ENCODE measurements around the gene KRAS. TPM values are rescaled to one million over a fixed set of nuclear protein-coding genes. Genes with fewer than 3 reads are reported as not detected.

KRAS gene
- 34.0 and 40.0 TPM in 2 replicates for total RNA-seq (2021)
- Bru-seq, nascent RNA: percentile 91 among the genes with signal in this experiment
- BruChase-seq, experiment 1, labeled RNA remaining after a 2-hour chase: percentile 93 among the genes with signal in this experiment
- BruChase-seq, experiment 2, labeled RNA remaining after a 6-hour chase: percentile 91 among the genes with signal in this experiment
- long read RNA-seq, full-length matches to known transcripts: 26 of 39 reads
- long read RNA-seq, partial matches to known transcripts: 7 of 39 reads
- long read RNA-seq, other reads (novel, unspliced or antisense): 6 of 39 reads

DNA sequence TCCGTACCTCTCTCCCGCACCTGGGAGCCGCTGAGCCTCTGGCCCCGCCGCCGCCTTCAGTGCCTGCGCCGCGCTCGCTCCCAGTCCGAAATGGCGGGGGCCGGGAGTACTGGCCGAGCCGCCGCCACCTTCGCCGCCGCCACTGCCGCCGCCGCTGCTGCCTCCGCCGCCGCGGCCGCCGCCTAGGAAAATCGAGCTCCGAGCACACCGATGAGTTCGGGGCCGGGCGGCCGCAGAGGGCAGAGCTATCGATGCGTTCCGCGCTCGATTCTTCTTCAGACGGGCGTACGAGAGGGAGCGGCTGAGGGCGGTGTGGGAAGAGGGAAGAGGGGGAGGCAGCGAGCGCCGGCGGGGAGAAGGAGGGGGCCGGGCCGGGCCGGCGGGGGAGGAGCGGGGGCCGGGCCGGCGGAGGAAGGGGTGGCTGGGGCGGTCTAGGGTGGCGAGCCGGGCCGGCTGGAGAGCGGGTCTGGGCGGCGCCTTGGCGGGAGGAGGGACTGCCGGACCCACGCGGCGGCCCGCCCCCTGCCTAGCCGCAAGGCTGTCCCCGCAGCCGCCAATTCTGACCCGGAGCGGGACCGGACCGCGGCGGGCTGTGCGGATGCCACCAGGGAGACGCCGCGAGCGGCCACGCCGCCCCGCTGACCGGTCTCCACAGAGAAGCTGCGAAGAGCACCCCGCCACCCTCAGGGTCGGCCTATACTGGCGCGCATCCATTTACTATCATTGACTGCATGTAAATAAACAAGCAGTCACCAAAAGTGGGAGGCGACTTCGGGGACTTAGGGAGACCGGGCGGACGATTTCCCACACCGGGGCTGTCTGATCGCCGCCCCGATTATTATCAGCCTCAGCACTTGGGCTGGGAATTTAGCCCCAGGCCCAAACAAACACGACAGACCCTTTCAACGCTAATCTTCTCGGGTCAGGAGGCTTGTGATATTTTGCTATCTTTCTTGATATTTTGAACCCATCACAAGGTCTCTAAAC, at the start of gene KRAS:
TSS of gene KRAS (minus strand) at position 186 of the 987 bp plus-strand sequence.
- intact Hi-C loops (cut with micrococcal nuclease; ENCODE audit: unreplicated experiment): loop anchor here (2.0 to 10.0 kb wide), 3 partner anchors 56 to 1441 kb away; partner anchors contain the start of genes DNAI7 and ETFRF1
- TSS peak; percentile 84 for BruUV-seq (replicated peaks)
- Histone ChIP-seq H3F3A (ENCODE audit: insufficient read depth, low read depth) (peaks cover 9% of the 10 kb centered on the region; the same call in 1 of the 2 replicates), H3K9me2 (ENCODE audit: insufficient read depth) (no peaks in the 10 kb centered on the region), H3K4me3 (peak within 1 kb of the TSS; percentile 96), H4K20me1 (ENCODE audit: insufficient read depth) (0 out of 2 replicates have a peak, but pooled peaks cover 4% of the 10 kb centered on the region), H3K79me2 (ENCODE audit: low read depth) (peaks cover 42% of the 10 kb centered on the region), H3K4me2 (peak within 1 kb of the TSS; percentile 97), H3K27ac (peak within 1 kb of the TSS; percentile 14; the same call in 1 of the 2 replicates), H3K9me3 (ENCODE audit: insufficient read depth, low read depth) (no peaks in the 10 kb centered on the region), H3K36me3 (ENCODE audit: low read depth) (no peaks in the 10 kb centered on the region), H2AFZ (peak within 1 kb of the TSS; percentile 91), H3K4me1 (replicated peaks; ENCODE audit: insufficient read depth) (peaks cover 18% of the 10 kb centered on the region), H3K27me3 (ENCODE audit: insufficient read depth, low read depth) (no peaks in the 10 kb centered on the region)
- DNase-seq: peak; percentile 85 to 99
- ChIA-PET CTCF (interaction anchor here (0.6 to 1.0 kb wide), 5 partner anchors 10 to 466 kb away, joined by 3 to 5 read pairs (median 3); no protein-coding TSS in a partner anchor), POLR2A (ENCODE audit: unreplicated experiment) (interaction anchor here (0.5 to 0.9 kb wide), 9 partner anchors 17 to 1243 kb away, joined by 4 to 23 read pairs (median 7); no protein-coding TSS in a partner anchor)
- TF ChIP-seq EZH2 (IDR thresholded peaks at IDR 0.05; ENCODE audit: low read depth): no peak
- TF ChIP-seq, protein P1, sequence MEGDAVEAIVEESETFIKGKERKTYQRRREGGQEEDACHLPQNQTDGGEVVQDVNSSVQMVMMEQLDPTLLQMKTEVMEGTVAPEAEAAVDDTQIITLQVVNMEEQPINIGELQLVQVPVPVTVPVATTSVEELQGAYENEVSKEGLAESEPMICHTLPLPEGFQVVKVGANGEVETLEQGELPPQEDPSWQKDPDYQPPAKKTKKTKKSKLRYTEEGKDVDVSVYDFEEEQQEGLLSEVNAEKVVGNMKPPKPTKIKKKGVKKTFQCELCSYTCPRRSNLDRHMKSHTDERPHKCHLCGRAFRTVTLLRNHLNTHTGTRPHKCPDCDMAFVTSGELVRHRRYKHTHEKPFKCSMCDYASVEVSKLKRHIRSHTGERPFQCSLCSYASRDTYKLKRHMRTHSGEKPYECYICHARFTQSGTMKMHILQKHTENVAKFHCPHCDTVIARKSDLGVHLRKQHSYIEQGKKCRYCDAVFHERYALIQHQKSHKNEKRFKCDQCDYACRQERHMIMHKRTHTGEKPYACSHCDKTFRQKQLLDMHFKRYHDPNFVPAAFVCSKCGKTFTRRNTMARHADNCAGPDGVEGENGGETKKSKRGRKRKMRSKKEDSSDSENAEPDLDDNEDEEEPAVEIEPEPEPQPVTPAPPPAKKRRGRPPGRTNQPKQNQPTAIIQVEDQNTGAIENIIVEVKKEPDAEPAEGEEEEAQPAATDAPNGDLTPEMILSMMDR (conservative IDR thresholded peaks at IDR 0.05): no peak

DNA sequence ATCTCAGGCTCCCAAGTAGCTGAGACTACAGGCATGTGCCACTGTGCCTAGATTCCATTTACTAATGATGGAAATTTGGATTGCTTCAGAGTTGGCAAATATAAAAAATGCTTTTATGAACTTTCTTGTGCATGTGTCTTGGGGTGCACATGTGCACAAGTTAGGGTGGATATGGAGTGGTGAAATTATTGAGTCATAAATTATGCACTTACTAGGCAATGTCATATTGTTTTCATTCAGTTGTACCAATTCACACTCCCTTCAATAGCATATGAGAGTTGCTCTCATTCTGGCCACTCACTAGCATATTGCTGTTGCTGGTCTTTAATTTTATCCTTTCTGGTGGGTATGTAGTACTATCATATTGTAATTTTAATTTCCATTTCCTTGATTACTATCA, 45.7 kb upstream of the KRAS start:
- intact Hi-C loops (cut with micrococcal nuclease; ENCODE audit: unreplicated experiment): no loop called here
- H3F3A ChIP-seq (ENCODE audit: insufficient read depth, low read depth): no peaks in the 10 kb centered on the region
- no peak for TF ChIP-seq EZH2 (IDR thresholded peaks at IDR 0.05; ENCODE audit: low read depth)
- TF ChIP-seq, protein P1 (conservative IDR thresholded peaks at IDR 0.05): no peak

DNA sequence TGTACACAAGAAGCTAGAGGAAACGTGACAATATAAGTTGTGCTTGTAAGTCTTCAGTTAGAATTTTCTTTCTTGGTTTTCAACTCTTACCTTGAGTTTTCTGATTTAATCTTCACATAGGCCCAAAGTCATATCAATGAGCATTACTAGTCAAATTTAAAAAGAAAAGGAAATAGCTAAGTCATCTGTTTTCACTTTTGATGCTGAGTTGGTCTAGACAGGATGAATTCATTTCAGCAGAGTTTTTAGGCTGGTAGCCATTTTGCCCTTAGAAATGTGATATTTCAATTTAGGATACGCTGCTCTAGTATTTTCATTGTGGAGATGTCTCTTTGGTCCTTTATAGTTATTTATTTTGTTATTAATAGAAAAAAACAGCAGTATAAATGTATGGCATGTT, 44.6 kb upstream of the KRAS start:
- H3K36me3 ChIP-seq (ENCODE audit: low read depth): no peaks in the 10 kb centered on the region

More for the DNA sequence above, 45.7 kb upstream of the KRAS start:
- Histone ChIP-seq H3K36me3 (ENCODE audit: low read depth) (no peaks in the 10 kb centered on the region), H3K9me3 (ENCODE audit: insufficient read depth, low read depth) (no peaks in the 10 kb centered on the region), H3K27me3 (ENCODE audit: insufficient read depth, low read depth) (no peaks in the 10 kb centered on the region), H3K4me2 (no peak overlapping the region), H4K20me1 (ENCODE audit: insufficient read depth) (no peaks in the 10 kb centered on the region), H3K27ac (no peak overlapping the region), H3K4me1 (replicated peaks; ENCODE audit: insufficient read depth) (no peaks in the 10 kb centered on the region), H3K79me2 (ENCODE audit: low read depth) (no peaks in the 10 kb centered on the region), H3K4me3 (no peak overlapping the region), H2AFZ (no peak overlapping the region), H3K9me2 (ENCODE audit: insufficient read depth) (no peaks in the 10 kb centered on the region)
- BruUV-seq (replicated peaks): no TSS peak
- ChIA-PET POLR2A (ENCODE audit: unreplicated experiment) (no interaction called here), CTCF (no interaction called here)
- DNase-seq: no peak

More for the DNA sequence above, 44.6 kb upstream of the KRAS start:
- H3K9me2 ChIP-seq (ENCODE audit: insufficient read depth): no peaks in the 10 kb centered on the region
- no peaks in the 10 kb centered on the region for H3K79me2 ChIP-seq (ENCODE audit: low read depth)
- no peaks in the 10 kb centered on the region for H3K27me3 ChIP-seq (ENCODE audit: insufficient read depth, low read depth)
- ChIA-PET CTCF (interaction anchor here (0.6 kb wide), 1 partner anchor 104 kb away, joined by 4 read pairs; no protein-coding TSS in a partner anchor), POLR2A (ENCODE audit: unreplicated experiment) (interaction anchor here (0.6 kb wide), 1 partner anchor 19 kb away, joined by 5 read pairs; no protein-coding TSS in a partner anchor)
- no peak overlapping the region for H3K4me3 ChIP-seq
- BruUV-seq (replicated peaks): no TSS peak
- H3K27ac ChIP-seq: no peak overlapping the region
- H2AFZ ChIP-seq: no peak overlapping the region
- intact Hi-C loops (cut with micrococcal nuclease; ENCODE audit: unreplicated experiment): no loop called here
- no peaks in the 10 kb centered on the region for H3K9me3 ChIP-seq (ENCODE audit: insufficient read depth, low read depth)
- no peaks in the 10 kb centered on the region for H3F3A ChIP-seq (ENCODE audit: insufficient read depth, low read depth)
- no peak for TF ChIP-seq EZH2 (IDR thresholded peaks at IDR 0.05; ENCODE audit: low read depth)
- TF ChIP-seq, protein P1 (conservative IDR thresholded peaks at IDR 0.05): no peak
- no peak for DNase-seq
- H3K4me1 ChIP-seq (replicated peaks; ENCODE audit: insufficient read depth): no peaks in the 10 kb centered on the region
- H3K4me2 ChIP-seq: no peak overlapping the region
- H4K20me1 ChIP-seq (ENCODE audit: insufficient read depth): no peaks in the 10 kb centered on the region

Data from PC-9 (cell line).